Loucy (cell line): Measurements from ENCODE around the gene LHX2.

Experiments used
- H2AFZ ChIP-seq: fragments of 200-600 bp; sonication (generic); 2 replicates; pipeline ENCODE4 v1.6.0; 2016; ENCODE audit warnings: antibody characterized with exemption, mild to moderate bottlenecking, low read length, moderate library complexity
- H3F3A ChIP-seq: fragments of 200-600 bp; 2 replicates; pipeline ENCODE4 v1.6.0; 2016; ENCODE audit warnings: antibody characterized with exemption, low read depth, mild to moderate bottlenecking
- H3K27me3 ChIP-seq: fragments of 200-600 bp; sonication (generic); 2 replicates; pipeline ENCODE4 v1.6.1; 2014; ENCODE audit warnings: low read length, mild to moderate bottlenecking; ENCODE audit not compliant: insufficient read depth, poor library complexity, severe bottlenecking
- H3K36me3 ChIP-seq: fragments of 200-600 bp; sonication (generic); 2 replicates; pipeline ENCODE4 v1.6.1; 2016; ENCODE audit warnings: low read length; ENCODE audit not compliant: insufficient read depth
- H3K4me1 ChIP-seq: fragments of 200-600 bp; sonication (generic); 2 replicates; pipeline ENCODE4 v1.5.1; 2014; ENCODE audit warnings: low read length, mild to moderate bottlenecking; ENCODE audit not compliant: insufficient read depth, poor library complexity, severe bottlenecking
- H3K4me2 ChIP-seq: fragments of 200-600 bp; sonication (generic); 2 replicates; pipeline ENCODE4 v1.6.0; 2014; ENCODE audit warnings: antibody characterized with exemption, low read length, low read depth, mild to moderate bottlenecking; ENCODE audit not compliant: poor library complexity, severe bottlenecking
- H3K4me3 ChIP-seq: fragments of 200-600 bp; sonication (generic); 2 replicates; pipeline ENCODE4 v1.5.1; 2014; ENCODE audit warnings: low read length, mild to moderate bottlenecking, mixed read lengths; ENCODE audit not compliant: poor library complexity, severe bottlenecking
- H3K79me2 ChIP-seq: fragments of 200-600 bp; sonication (generic); 2 replicates; pipeline ENCODE4 v1.6.1; 2014; ENCODE audit warnings: low read length; ENCODE audit not compliant: insufficient read depth
- H3K9ac ChIP-seq: fragments of 200-600 bp; sonication (generic); 2 replicates; pipeline ENCODE4 v1.6.0; 2014; ENCODE audit warnings: mild to moderate bottlenecking, low read depth, low read length, moderate library complexity; ENCODE audit not compliant: poor library complexity, severe bottlenecking
- H3K9me2 ChIP-seq: fragments of 200-600 bp; sonication (generic); replicated peaks from 2 replicates; pipeline ENCODE4 v1.6.1; 2016; ENCODE audit warnings: low read depth, low read length, mixed read lengths
- H3K9me3 ChIP-seq: fragments of 200-600 bp; sonication (generic); 2 replicates; pipeline ENCODE4 v1.6.1; 2014; ENCODE audit warnings: mild to moderate bottlenecking, antibody characterized with exemption, low read length, low read depth; ENCODE audit not compliant: insufficient read depth
- H4K20me1 ChIP-seq: fragments of 200-600 bp; sonication (generic); 2 replicates; pipeline ENCODE4 v1.6.0; 2014; ENCODE audit warnings: antibody characterized with exemption, low read length, mild to moderate bottlenecking; ENCODE audit not compliant: insufficient read depth, poor library complexity, severe bottlenecking
- EZH2phosphoT487 ChIP-seq: fragments of 200-600 bp; IDR thresholded peaks from 2 replicates; pipeline ENCODE4 v1.6.1; 2018; ENCODE audit warnings: antibody characterized with exemption, mild to moderate bottlenecking, moderate library complexity, borderline replicate concordance
- TF ChIP-seq, protein P1 (sequence below): fragments of 200-600 bp; sonication (generic); conservative IDR thresholded peaks from 2 replicates; pipeline ENCODE4 v1.5.1; 2014; ENCODE audit warnings: mild to moderate bottlenecking, antibody characterized with exemption, low read length

Gene LHX2

DNA sequence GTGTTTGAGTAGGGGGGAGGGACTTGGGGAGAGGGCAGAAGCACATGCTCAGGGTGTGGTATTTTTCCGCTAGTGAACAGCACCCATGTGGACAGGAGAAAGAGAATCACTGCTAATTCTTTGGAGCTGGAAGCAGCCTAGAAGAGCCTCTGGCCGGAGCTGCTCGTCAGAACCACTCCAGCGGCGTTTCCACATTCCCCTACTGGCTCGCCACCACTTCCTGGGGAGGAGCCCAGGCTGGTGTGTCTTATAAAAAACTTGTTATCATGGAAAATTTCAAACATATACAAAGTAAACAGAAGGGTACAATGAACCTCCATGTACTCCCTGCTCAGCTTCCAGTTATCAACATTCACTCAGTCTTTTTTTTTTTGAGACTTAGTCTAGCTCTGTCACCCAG lies 26.7 kb downstream of the LHX2 start:
- H3K4me1 ChIP-seq: no peaks in the 10 kb centered on the region
- no peak overlapping the region for H3K4me2 ChIP-seq
- no peaks in the 10 kb centered on the region for H3F3A ChIP-seq
- no peak overlapping the region for H2AFZ ChIP-seq
- H3K36me3 ChIP-seq: no peaks in the 10 kb centered on the region
- H3K27me3 ChIP-seq: no peaks in the 10 kb centered on the region
- no peaks in the 10 kb centered on the region for H3K9me3 ChIP-seq
- no peak overlapping the region for H3K9ac ChIP-seq
- H3K79me2 ChIP-seq: no peaks in the 10 kb centered on the region
- H4K20me1 ChIP-seq: no peaks in the 10 kb centered on the region
- no peak overlapping the region for H3K4me3 ChIP-seq
- TF ChIP-seq, protein P1, sequence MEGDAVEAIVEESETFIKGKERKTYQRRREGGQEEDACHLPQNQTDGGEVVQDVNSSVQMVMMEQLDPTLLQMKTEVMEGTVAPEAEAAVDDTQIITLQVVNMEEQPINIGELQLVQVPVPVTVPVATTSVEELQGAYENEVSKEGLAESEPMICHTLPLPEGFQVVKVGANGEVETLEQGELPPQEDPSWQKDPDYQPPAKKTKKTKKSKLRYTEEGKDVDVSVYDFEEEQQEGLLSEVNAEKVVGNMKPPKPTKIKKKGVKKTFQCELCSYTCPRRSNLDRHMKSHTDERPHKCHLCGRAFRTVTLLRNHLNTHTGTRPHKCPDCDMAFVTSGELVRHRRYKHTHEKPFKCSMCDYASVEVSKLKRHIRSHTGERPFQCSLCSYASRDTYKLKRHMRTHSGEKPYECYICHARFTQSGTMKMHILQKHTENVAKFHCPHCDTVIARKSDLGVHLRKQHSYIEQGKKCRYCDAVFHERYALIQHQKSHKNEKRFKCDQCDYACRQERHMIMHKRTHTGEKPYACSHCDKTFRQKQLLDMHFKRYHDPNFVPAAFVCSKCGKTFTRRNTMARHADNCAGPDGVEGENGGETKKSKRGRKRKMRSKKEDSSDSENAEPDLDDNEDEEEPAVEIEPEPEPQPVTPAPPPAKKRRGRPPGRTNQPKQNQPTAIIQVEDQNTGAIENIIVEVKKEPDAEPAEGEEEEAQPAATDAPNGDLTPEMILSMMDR: no peak
- TF ChIP-seq EZH2phosphoT487: no peak
- no peaks in the 10 kb centered on the region for H3K9me2 ChIP-seq

DNA sequence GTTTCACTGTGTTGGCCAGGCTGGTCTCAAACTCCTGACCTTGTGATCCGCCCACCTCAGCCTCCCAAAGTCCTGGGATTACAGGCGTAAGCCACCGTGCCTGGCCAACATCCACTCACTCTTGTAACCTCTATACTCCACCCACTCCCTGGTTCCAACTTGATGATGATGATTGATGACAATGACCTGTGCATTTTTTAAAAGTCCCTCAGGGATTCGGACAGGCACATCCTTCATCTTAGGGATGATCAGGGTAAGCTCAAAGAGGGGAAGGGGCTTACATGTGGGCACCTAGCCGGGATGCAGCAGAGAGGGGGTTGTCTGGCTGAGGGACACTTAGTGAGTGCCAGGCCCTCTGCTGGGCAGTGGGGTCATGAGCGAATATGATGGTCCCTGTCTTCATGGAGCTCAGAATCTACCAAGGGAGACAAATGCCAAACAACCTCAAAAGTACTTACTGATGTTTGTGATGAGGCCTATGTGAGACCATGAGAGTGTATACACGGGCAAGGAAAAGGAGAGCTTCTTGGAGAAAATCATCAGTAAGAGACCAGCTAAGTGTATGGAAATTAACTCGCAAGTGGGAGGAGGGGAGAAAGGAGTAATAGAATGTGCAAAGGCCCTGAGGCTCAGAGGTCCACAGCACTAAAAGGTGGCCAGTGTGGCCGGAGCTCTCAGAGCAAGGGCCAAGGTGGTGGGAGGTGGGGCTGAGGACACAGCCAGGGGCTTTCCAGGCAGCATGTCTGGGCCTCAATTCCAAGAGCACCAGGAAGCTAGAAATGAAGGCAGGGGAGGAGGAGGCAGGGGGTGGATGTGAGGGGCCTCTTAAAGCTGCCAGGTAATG lies 27.4 kb downstream of the LHX2 start:
- no peaks in the 10 kb centered on the region for H3K79me2 ChIP-seq
- H3K4me2 ChIP-seq: no peak overlapping the region
- no peaks in the 10 kb centered on the region for H3K4me1 ChIP-seq
- no peaks in the 10 kb centered on the region for H3F3A ChIP-seq
- H3K27me3 ChIP-seq: no peaks in the 10 kb centered on the region
- no peak overlapping the region for H2AFZ ChIP-seq
- TF ChIP-seq EZH2phosphoT487: no peak
- TF ChIP-seq, protein P1: peak; percentile 46
- no peak overlapping the region for H3K4me3 ChIP-seq
- H3K9me2 ChIP-seq: no peaks in the 10 kb centered on the region
- H4K20me1 ChIP-seq: no peaks in the 10 kb centered on the region
- H3K9me3 ChIP-seq: no peaks in the 10 kb centered on the region
- H3K36me3 ChIP-seq: no peaks in the 10 kb centered on the region
- no peak overlapping the region for H3K9ac ChIP-seq

DNA sequence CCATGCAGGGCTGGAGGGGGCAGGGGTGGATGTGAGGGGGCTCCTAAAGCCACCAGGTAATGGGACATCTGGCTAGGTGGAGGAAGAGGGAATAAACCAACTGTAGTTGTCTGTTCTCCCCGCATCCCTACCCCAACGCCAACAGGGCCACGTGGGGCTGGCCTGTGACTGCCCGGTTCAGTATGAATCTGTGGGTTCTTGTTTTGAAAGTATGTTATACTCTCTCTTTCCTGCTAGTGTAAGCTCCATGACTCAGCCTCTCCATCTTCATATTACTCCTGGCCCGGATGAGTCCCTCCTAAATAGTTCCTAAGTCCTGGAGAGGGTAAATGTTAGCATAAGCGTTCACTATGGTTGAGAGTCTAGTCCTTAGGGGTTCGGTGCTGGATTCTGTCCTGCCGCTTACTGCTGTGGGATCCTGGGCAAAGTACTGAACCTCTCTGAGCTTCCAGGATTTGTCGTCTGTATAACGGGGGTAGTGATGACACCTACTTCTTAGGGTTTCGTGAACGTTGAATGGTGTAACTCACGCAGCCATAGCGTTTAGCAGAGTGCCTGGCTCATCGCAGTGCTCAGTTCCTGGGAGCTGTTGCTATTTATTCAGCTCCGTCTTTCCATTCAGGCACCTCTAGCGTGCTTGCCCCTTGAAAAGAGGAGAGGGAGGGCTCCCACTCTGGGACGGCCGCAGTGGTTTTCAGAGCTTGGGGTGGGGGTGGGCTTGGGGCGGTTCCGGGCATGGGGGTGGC lies 28.8 kb downstream of the LHX2 start:
- TF ChIP-seq, protein P1: no peak
- no peak for TF ChIP-seq EZH2phosphoT487
- Histone ChIP-seq H4K20me1 (no peaks in the 10 kb centered on the region), H3K36me3 (no peaks in the 10 kb centered on the region), H3K27me3 (no peaks in the 10 kb centered on the region), H3K79me2 (no peaks in the 10 kb centered on the region), H2AFZ (no peak overlapping the region), H3K9ac (no peak overlapping the region), H3K9me2 (no peaks in the 10 kb centered on the region), H3K4me2 (no peak overlapping the region), H3F3A (no peaks in the 10 kb centered on the region), H3K4me3 (no peak overlapping the region), H3K9me3 (no peaks in the 10 kb centered on the region), H3K4me1 (no peaks in the 10 kb centered on the region)
